GM19043 (cell line): Measurements from ENCODE around the gene GYPC.
"Not testable (repeated sequence)": the region's sequence is repeated elsewhere in the genome, so short reads cannot be mapped to it uniquely, and the experiment has no call there.

Experiments used
- ATAC-seq: cut with Tn5 transposase; IDR thresholded peaks from one replicate; pipeline ENCODE4 v1.9.1; 2021; ENCODE audit warnings: low read depth; ENCODE audit not compliant: unreplicated experiment

The GYPC gene

DNA sequence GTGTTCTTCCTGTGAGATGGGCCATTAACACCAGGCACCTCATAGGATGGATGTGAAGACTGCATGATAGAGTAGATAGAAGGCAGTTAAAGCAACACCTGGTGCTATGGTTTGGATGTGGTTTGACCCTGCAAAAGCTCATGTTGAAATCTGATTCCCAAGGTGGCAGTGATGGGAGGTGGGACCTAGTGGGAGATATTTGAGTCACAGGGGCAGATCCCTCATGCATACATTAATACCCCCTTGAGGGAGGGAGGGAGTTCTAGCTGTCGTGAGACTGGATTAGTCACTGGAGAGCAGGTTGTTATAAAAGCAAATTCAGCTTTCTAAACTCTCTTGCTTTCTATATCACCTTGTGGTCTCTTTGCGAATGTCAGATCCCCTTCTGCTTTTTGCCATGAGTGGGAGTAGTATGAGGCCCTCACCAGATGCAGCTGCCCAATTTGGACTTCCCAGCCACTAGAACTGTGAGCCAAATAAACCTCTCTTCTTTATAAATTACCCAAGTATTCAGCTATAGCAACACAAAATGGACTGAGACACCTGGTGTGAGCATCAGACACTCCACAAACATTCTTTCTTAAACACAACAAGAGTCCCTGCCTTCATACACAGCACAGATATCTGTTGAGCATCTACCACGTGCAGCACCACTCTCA lies 37.1 kb downstream of the GYPC start:
- ATAC-seq: not testable (repeated sequence)

DNA sequence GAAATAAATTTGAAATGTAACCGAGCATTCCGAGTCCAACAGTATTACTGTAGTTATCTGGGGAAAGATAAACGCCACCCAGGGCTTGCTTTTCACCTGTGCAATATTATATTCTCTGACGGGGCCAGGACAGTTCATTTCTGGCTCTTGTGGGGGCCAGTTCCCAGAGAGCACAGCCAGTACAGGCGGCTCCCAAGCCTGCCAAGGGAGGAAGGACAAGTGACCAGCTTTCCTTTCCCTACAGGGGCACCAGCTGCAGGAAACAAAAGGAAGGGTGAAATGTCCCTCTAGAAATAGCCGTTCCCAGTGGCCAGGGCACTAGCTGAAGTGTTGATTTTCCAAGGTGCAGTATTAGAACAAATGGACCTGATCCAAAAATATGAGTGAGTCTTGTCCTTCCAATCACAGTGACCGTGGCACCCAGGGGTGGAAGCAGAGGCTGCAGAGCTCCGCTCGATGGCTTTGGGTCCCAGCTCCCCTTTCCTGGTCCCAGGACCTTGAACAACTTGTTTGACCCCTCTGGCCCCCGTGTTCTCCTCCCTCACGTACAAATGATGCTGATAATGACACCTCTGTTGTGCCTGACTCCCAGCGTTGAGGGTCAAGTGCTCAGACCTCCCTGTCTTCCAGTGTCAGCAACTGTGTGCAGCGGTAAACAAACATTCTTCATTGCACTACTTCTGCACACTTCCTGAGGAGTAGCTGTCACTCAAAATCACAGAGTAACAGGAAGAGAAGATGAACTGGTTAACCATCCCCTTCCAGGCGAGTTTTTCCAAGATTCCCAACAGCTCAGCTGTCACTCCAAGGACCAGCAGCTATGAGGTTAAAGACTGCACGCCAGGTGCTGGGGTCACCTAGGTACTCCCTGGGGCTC lies 40.9 kb downstream of the GYPC start:
- ATAC-seq: no peak

DNA sequence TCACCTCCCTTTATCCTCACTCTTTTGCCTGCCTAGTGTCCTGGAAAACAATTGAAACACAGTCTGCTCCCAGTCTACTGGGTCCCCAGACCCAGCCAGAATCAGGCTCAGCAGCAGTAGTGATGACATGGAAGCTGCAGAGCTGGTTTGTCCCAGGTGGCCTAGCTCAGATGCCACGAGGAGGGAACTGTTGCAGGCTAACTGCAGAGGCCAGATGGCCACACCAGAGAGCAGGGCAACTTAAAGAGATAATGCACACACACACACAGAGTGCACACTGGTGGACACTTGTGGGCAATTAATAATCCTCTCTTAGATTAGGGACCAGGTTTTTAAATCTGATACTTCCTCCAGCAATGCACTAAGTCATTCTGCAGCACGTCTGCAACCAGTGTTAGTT lies 42.4 kb downstream of the GYPC start:
- ATAC-seq: no peak

DNA sequence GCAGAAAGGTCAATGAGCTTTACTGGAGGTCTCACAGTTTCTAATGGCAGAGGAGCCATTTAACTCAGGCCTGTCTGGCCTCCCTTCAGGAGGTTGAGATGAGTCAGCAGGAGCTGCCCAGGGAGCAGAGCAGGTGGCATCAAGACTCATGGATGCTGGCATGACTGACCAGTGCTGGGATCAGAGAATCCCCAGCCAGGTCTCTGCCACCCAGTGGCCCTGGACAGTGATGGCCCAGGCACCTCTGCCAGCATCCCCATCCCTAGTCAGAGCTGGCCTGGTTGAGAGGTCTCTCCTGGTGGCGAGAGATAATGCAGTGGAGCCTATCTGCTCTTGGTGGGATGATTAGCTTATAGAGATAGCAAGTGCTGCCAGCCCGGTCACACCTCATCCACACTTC lies 43.1 kb downstream of the GYPC start:
- no peak for ATAC-seq

DNA sequence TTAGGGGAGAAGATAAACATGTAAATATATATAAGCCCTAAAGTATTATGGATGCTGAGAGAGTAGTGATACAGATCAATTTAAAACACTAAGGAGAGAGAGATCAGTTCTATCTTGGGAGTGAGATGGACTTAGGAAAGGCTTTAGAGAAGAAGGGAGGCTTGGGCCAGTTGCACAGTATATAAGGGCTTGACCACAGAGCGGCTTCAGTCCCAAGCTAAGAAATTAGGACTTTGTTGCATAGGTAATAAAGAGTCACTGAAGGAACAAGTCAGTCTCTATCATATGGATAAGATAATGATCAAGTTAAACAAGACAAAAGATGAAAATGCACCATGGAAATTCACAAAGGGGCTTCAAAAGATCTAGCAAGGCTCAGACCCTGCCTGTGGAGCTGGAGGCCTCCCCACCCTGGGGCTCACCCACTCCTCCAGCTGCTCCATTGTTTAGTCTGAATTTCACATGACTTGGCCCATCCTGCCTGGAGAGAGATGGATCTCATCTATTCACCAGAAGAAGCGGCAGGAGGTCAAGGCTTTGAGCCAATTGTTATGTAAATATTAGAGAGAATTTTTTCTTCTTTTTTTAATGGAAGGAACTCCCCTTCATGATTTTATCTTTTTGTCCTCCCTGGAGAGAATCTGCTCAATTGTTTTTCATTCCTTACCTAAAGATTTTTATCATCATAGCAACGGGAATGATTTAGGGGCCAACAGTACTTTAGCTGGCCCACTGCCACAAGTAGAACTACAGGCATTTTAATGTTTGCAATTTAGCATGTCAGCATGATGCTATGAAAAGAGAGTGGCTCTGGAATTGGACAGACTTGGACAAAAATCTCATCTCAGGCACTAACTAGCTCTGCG lies 44.0 kb downstream of the GYPC start:
- ATAC-seq: no peak

DNA sequence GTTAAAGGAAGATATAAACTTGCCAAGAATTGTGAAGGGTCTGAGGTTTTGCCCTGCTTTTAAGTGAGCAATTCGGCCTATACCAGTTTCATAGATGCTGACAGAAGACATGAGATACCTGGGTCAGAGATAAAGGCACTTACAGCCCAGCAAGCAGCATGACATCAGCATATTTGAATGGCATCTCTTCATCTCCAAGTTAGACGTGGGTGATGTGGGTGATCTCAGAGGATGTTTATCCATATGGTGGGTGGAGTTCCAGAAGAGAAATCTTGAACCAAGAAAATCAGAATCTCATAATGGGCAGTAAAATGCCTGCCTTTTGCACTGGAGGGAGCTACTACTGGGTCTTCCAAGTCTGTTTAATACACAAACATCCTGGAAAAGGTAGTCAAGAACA lies 44.7 kb downstream of the GYPC start:
- no peak for ATAC-seq

DNA sequence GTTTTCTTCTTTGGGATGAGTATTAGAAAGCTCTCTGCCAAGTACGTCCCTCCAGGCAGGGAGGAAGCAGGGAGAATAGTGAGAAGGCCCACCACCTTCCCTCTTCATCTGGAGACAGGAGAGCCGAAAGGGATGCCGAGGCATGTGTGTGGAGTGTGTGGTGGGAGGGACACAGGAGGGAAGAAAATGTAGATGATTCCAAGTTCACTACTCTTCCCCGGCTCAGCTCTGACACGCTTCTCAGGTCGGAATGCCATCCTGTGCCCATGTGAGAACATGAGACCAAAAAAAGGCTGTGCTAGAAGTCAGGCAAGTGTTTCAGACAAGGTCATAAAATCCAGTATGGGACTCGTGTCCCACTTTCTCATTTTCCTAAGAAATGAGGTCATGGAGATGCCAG lies 47.4 kb downstream of the GYPC start:
- ATAC-seq: no peak

DNA sequence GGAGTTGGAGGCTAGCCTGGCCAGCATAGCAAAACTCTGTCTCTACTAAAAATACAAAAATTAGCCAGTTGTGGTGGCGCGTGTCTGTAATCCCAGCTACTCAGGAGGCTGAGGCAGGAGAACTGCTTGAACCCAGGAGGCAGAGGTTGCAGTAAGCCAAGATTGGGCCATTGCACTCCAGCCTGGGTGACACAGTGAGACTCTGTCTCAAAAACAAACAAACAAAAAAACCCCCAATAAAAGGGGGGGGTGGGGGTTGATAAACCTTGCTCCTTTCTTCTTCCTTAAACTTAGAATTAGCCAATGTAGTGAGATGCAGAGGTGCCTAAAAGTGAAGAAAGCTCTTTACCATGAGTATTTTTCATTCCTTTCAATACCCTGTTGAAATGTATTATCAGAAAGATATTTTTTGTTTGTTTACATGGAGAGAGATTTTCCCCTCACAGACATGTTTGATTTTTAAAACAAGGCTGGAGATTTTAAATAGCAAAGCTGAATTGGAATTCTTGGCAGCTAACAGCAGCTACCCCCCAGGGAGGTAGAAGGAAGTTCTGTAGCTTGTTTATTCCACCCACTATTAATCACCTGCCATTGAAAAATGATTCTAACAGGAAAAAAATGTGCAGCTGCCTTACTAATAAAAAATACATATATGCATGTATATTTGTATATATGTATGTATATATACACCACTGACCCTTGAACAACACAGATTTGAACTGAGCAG lies 48.6 kb downstream of the GYPC start:
- no peak for ATAC-seq

DNA sequence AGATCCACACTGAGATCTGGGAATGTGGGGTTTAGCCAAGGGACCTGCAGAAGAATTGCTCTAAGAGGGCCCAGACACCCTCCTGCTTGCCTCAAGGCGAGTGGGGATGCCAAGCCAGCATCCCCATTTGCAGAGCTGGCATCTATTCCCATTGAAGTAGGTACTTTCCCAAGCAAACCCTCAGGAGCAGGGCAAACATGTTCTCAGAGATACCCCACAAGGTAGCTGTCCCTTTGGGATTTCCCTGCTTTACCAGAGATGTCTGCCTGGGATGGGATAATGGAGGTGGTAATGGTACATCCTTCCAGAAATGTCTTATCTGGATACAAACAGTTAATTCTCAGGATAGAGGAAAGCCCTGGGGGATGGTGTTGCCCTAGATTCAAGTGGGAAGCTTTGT lies 51.2 kb downstream of the GYPC start:
- no peak for ATAC-seq

DNA sequence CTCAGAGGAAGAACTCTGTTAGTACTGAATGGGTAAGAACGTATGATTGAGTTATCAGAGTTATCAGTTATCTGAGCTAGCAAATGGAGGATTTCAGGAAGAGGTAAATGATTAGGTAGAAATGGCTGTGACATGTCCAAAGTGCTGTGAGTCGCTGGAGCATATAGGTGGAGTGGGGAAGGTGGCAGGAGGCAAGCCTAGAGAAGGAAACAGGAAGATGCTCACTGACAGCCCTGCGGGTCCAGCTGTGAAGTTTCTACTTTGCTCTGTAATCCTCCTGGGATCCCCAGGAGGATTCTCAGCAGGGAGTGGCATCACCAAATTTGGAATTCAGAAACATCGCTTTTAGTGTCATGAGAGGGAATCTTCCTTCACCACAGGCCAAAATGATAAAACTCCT lies 52.0 kb downstream of the GYPC start:
- no peak for ATAC-seq

DNA sequence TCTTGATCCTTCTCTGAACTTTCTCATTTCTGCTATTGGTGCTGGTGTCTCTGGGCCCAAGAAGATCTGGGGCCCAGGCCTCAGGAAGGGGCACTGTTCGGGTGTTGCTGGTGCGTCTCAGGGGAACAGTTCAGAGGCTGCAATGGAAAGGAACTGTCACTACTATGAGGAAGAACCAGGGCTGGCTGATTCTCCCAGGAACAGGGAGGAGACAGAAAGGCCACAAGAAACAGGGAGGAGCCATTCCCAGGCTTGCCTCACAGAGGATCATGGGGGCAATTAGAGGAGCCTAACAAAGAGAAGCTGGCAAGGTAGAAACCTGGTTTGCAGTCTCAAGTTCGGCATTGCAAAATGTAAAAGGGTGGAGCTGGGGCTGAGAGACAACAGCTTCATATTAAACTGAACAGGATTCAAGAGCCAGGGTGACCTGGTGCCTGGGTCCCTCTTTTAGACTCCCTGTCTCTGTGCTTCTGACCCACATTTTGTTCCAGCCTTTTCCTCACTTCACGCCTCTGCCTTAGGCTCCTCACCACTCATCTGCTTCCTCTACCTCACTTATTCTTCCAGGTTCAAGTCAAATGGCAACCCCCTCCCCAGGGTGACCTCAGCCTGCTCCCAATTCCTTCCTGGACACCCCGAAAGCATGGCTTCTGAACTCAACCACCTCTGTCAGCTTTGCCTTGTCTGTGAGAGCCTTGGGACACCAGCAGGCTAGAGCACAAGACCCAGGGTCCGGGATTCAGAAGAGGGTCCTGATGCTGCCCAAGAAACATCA lies 58.4 kb downstream of the GYPC start:
- ATAC-seq: no peak

DNA sequence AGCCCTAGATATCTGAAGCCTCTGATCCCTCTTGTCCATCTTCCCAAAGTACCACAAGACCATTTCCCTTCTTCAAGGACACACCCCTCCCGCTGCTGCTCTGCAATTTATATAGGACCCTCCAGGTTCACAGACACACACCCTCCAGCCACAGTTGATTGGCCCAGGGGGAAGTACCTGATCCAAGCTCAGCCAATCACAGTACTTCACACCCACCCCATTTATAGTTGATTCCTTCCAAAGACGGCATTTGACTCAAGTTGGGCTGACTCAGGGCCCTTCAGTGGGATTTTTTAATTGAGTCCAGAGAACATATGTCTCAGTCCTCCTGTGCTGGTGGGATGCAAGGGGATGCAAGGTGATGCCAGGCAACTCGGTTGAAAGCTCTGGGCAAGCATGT lies 59.2 kb downstream of the GYPC start:
- no peak for ATAC-seq

DNA sequence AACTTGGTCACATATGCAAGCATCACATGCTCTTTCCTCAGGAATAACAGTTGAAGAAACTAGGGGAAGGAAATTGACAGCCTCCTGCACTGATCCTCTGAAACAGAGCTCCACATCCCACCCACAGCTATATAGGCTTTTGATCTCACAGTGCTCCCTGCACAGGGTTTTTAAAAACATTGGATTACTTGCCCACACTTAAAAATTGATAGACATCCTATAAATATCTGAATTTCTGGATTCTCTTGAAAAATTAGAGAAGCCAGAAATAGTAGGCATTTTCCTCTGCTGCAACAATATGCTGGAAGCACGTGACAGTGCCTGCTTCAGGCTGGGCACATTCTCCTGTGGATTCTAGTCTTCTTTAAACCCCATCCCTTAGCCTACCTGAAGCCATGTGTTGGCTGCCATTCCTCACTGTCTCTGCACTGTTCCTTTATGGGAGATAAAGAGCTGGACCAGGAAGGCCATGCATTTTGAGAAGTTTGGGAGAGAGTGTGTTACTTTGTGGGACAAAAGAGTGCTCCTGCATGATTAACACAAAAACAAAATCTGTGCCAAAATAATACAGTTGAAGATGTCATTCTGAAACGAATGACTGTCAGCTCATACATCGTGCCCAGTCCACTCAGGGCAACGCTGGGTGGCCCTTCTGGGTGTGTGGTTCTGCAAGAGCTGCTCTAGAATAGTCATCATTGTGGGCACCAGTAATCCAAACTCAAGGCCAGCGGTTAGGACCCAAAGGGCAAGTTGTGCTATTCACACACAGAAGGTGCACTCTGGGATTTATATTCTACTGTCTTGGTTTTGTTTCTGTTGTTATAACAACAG lies 59.8 kb downstream of the GYPC start:
- no peak for ATAC-seq

DNA sequence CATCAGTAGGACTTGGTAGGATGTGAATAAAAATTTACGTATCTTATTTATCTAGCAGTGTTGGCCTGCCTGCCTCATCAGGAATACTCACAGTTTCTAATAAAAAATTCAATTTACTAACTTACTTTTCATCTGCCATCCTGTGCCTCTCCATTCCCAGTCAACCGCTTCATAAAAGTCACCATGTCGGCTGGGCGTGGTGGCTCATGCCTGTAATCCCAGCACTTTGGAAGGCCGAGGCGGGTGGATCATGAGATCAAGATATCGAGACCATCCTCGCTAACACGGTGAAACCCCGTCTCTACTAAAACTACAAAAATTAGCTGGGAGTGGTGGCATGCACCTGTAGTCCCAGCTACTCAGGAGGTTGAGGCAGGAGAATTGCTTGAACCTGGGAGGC lies 61.3 kb downstream of the GYPC start:
- not testable (repeated sequence) for ATAC-seq

DNA sequence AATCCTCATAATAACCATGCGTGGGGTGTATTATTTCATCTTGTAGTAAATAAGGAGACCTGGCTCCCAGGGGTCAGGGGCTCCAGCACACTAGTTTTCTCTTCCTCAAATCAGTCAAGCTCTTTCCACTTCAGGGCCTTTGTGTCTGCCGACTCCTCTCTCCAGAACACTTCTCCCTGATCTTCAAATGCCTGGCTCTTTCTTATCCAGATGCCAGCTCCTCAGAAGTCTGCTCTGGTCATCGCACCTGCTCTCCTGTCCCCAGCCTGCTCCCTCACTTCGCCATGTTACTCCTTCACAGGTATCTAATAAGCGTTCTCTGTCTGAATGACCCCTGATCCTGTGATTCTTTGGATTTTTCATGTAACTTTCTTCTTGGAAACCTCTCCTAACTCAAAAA lies 62.0 kb downstream of the GYPC start:
- ATAC-seq: no peak

DNA sequence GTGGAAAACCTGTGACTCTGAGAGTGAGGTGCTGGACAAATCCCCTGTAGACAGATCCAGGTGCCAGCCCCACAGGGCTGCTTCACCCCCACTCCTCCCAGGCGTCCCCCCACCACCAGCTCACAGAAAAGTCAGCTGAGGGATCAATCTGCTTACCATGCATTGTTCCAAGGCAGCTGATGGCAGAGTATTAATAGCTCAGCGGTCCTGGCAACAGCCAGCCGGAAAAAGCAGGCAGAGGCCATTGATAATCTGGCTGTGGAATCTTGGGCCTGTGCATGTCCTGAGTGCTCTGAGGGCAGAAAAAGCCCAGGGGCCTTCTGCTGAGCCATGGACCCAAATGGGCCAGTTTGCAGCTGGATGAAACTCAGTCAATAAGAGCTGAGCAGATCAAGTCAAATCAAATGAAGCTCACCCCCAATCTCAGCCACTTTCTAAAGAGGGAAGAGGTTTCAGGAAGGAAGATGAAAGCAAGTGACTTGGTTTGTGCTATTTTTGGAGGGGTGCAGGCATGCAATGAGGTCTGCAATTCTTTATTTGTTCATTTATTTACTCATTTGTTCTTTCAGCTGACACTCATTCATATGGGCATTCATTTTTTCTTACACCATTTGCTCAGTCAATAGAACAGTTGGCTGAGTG lies 63.4 kb downstream of the GYPC start:
- ATAC-seq: no peak

DNA sequence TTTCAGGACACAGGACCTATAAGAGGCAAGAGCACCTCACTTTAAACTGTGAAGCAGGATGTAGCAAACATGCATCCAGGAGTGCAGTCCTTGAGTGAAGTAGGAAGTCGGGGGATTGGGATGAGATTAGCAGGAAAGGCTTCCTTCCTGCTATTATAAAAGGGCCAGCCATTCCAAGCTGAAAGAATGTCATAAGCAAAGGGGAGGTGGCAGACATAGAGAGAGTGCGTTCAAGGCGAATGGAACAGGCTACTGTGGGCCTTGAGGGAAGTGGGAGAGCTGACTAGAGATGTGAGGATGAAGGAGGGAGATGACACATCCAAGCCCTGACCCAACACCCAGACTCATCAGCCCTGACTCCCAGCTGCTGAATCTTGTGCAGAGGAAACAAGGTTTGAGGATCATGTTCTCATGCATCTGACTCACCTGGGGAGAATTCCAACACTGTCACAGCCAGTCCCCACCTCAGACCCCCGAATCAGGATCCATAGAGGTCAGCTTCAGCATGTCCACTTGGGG lies 63.9 kb downstream of the GYPC start:
- ATAC-seq: no peak

DNA sequence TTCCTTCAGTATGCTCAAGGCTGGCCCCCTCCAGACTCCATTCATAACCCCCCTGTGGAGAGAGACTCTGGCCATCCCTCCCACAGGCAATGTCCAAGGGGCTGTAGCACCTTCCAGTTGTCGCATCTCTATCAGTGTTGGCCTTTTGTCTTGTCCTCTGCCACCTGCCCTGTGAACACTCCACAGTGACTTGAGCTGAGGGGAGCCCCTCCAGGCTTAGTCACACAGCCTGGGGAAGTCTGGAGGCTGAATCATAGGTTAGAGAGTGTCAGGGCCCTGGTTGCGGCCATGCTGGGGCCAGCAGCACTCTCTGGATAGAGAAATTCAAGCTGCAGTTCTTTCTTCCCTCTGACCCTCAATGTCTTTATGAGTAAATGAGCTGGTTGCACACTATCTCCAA lies 64.7 kb downstream of the GYPC start:
- ATAC-seq: no peak
